CD14-positive monocyte (primary cell): ENCODE results near the gene IFIT1. TPM values are rescaled to one million over a fixed set of nuclear protein-coding genes. Genes with fewer than 3 reads are reported as not detected.

Experiments used
- DNase-seq, 3 donors: peaks; one replicate each; pipeline ENCODE4 v3.0.0-alpha.2; 2011 to 2022
- H2AFZ ChIP-seq: 2 replicates; pipeline ENCODE4 v1.6.0; 2012; ENCODE audit warnings: mild to moderate bottlenecking, low read depth, low read length, inconsistent platforms; ENCODE audit not compliant: insufficient read depth, poor library complexity, severe bottlenecking
- H3K27ac ChIP-seq, 2 donors: 1 replicate in 1 of 2; 2 replicates in 1 of 2; pipeline ENCODE4 v1.5.1; 2012 to 2013; ENCODE audit warnings: low read length in 2 of 2, control low read depth in 1 of 2, inconsistent platforms in 1 of 2, low read depth in 1 of 2, mild to moderate bottlenecking in 1 of 2
- H3K27me3 ChIP-seq, 2 donors: one replicate each; pipeline versions ENCODE4 v1.6.0 to v1.6.1; 2011 to 2013; ENCODE audit warnings: low read length in 2 of 2; ENCODE audit not compliant: control insufficient read depth in 2 of 2, insufficient read depth in 2 of 2
- H3K36me3 ChIP-seq, 2 donors: replicated peaks in 1 of 2; 1 replicate in 1 of 2; 2 replicates in 1 of 2; pipeline versions ENCODE4 v1.5.1 to v1.6.1; 2012 to 2013; ENCODE audit warnings: low read length in 2 of 2, control low read depth in 1 of 2, inconsistent platforms in 1 of 2, mild to moderate bottlenecking in 1 of 2; ENCODE audit not compliant: insufficient read depth in 2 of 2, control insufficient read depth in 1 of 2
- H3K4me1 ChIP-seq, 2 donors: 1 replicate in 1 of 2; 2 replicates in 1 of 2; pipeline versions ENCODE4 v1.5.1 to v1.6.1; 2012 to 2013; ENCODE audit warnings: low read length in 2 of 2, control low read depth in 1 of 2, inconsistent platforms in 1 of 2, mild to moderate bottlenecking in 1 of 2, moderate library complexity in 1 of 2; ENCODE audit not compliant: insufficient read depth in 2 of 2, control insufficient read depth in 1 of 2
- H3K4me2 ChIP-seq: replicated peaks from 2 replicates; pipeline ENCODE3; 2012; ENCODE audit warnings: low read length, moderate library complexity, mild to moderate bottlenecking; ENCODE audit not compliant: poor library complexity, severe bottlenecking; ENCODE audit errors: extremely low read depth
- H3K4me3 ChIP-seq, 3 experiments: fragments of 200-600 bp in 1 of 3; sonication (generic) in 1 of 3; replicated peaks in 1 of 3; 1 replicate in 2 of 3; 2 replicates in 1 of 3; pipeline ENCODE4 v1.5.1; 2011 to 2013; ENCODE audit warnings: low read length in 3 of 3, mild to moderate bottlenecking in 3 of 3, control low read depth in 2 of 3, low read depth in 2 of 3, inconsistent platforms in 1 of 3, moderate library complexity in 1 of 3
- H3K79me2 ChIP-seq: 2 replicates; pipeline ENCODE4 v1.6.0; 2012; ENCODE audit warnings: mild to moderate bottlenecking, control low read depth, inconsistent platforms, low read length, moderate library complexity; ENCODE audit not compliant: insufficient read depth
- H3K9ac ChIP-seq: 2 replicates; pipeline ENCODE4 v1.6.0; 2017; ENCODE audit warnings: low read length, mild to moderate bottlenecking; ENCODE audit not compliant: insufficient read depth, poor library complexity, severe bottlenecking
- H3K9me3 ChIP-seq, 2 donors: replicated peaks in 1 of 2; 1 replicate in 1 of 2; 2 replicates in 1 of 2; pipeline versions ENCODE4 v1.5.1 to v1.6.1; 2012 to 2013; ENCODE audit warnings: low read length in 2 of 2, control low read depth in 1 of 2; ENCODE audit not compliant: control insufficient read depth in 1 of 2, insufficient read depth in 1 of 2
- H4K20me1 ChIP-seq: 2 replicates; pipeline ENCODE4 v1.6.0; 2012; ENCODE audit warnings: mild to moderate bottlenecking, low read length, control low read depth, moderate library complexity; ENCODE audit not compliant: insufficient read depth
- H3K27ac Mint-ChIP-seq, 7 donors: one replicate each; pipeline ENCODE4 v1.8.0; 2020; ENCODE audit warnings: mild to moderate bottlenecking in 7 of 7, mixed read lengths in 7 of 7, moderate library complexity in 6 of 7, inconsistent platforms in 2 of 7
- H3K27me3 Mint-ChIP-seq, 3 donors: one replicate each; pipeline ENCODE4 v1.8.0; 2021 to 2022; ENCODE audit warnings: low read depth in 3 of 3, mild to moderate bottlenecking in 3 of 3, mixed read lengths in 3 of 3, moderate library complexity in 3 of 3, inconsistent platforms in 1 of 3
- H3K36me3 Mint-ChIP-seq, 2 donors: one replicate each; pipeline ENCODE4 v1.8.0; 2020; ENCODE audit warnings: mixed read lengths in 2 of 2, inconsistent platforms in 1 of 2, mild to moderate bottlenecking in 1 of 2
- H3K4me1 Mint-ChIP-seq: one replicate; pipeline ENCODE4 v1.8.0; 2020; ENCODE audit warnings: mild to moderate bottlenecking, mixed read lengths
- H3K4me3 Mint-ChIP-seq, 2 donors: one replicate each; pipeline ENCODE4 v1.8.0; 2020; ENCODE audit warnings: mild to moderate bottlenecking in 2 of 2, mixed read lengths in 2 of 2, moderate library complexity in 1 of 2
- H3K9me3 Mint-ChIP-seq, 7 donors: one replicate each; pipeline ENCODE4 v1.8.0; 2020 to 2022; ENCODE audit warnings: mixed read lengths in 7 of 7, mild to moderate bottlenecking in 6 of 7, moderate library complexity in 6 of 7, inconsistent platforms in 2 of 7
- WGBS: methylation state at CpG from one replicate; pipeline ENCODE4 v1.1.5; 2013; ENCODE audit warnings: missing lambda C conversion rate; ENCODE audit not compliant: insufficient coverage; 5-methylcytosine and 5-hydroxymethylcytosine counted together
- intact Hi-C, 2 donors: fragments of 100-400 bp; cut with micrococcal nuclease; formaldehyde crosslinking; loops; one replicate each; pipeline versions ENCODE4 v1.15.0 to v1.15.1; 2023
- polyA plus RNA-seq, 3 donors: library from polyadenylated mRNA; depleted of rRNA in 1 of 3; unstranded in 2 of 3; stranded (reverse) in 1 of 3; fragments of 300-500 nt in 2 of 3; fragments of >200 nt in 1 of 3; fragmentation: Illumina TruSeq in 2 of 3; gene quantifications; 1 replicate in 2 of 3; 2 replicates in 1 of 3; pipeline ENCODE4 v1.2.3, GENCODE V29; 2012 to 2021
- TF ChIP-seq, protein P1 (sequence below): fragments of 200-600 bp; IDR thresholded peaks from one replicate; pipeline ENCODE4 v1.8.0; 2022; ENCODE audit warnings: antibody characterized with exemption, mild to moderate bottlenecking

IFIT1 gene
- polyA plus RNA-seq, 3 donors: 4.8 to 17.1 (median 12.1) TPM

DNA sequence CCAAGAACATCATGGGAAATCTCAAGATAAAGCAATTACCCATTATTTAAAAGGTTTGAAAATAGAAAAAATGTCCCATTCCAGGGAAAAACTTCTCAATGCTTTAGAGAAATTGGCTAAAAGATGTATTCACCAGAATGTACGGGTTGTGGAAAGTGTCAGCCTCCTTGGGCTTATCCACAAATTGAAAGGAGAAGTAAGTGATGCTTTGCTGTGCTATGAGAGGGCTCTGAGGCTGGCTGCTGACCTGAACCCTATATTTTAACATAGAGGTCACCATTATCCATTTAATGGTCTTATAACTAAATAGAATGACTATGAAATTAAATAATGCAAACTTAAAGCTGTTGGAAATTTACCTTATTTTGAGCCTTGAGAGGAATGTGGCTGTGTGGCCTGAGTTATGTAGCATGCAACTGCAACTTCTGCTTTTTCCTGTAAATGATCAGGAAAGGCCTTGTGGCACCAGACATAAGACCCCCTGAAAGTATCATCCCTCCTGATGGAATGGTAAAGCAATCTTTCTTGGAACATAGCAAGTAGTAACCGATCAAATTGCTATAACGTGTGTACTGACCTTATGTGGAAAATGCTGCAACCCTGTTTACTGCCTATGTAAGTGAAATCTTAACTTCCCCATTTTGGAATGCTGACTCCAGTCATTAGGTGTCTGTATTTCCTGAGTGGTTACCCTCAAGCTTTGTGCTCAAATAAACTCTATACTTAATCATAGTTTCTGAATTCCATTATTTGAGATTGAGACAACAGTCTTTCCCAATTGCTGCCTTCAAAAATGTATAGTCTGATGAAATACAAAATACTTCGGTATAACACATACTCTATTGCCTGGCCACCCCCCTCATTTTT, 7.7 kb upstream of the IFIT1 start:
- Mint-ChIP-seq H3K4me1 (peaks cover 28% of the 10 kb centered on the region), H3K27ac (peak overlapping the region; percentile 64 to 89 (median 77)), H3K9me3 (no peaks in the 10 kb centered on the region), H3K4me3 (peak overlapping the region in 1 of 2 donors; percentile 82), H3K27me3 (peaks cover 0 to 5% (median 3%) of the 10 kb centered on the region in 3 donors), H3K36me3 (no peaks in the 10 kb centered on the region)
- 0% methylated on average over 1 of the region's 4 CpGs for WGBS
- H4K20me1 ChIP-seq: no peaks in the 10 kb centered on the region
- H3K27me3 ChIP-seq: no peaks in the 10 kb centered on the region
- TF ChIP-seq, protein P1, sequence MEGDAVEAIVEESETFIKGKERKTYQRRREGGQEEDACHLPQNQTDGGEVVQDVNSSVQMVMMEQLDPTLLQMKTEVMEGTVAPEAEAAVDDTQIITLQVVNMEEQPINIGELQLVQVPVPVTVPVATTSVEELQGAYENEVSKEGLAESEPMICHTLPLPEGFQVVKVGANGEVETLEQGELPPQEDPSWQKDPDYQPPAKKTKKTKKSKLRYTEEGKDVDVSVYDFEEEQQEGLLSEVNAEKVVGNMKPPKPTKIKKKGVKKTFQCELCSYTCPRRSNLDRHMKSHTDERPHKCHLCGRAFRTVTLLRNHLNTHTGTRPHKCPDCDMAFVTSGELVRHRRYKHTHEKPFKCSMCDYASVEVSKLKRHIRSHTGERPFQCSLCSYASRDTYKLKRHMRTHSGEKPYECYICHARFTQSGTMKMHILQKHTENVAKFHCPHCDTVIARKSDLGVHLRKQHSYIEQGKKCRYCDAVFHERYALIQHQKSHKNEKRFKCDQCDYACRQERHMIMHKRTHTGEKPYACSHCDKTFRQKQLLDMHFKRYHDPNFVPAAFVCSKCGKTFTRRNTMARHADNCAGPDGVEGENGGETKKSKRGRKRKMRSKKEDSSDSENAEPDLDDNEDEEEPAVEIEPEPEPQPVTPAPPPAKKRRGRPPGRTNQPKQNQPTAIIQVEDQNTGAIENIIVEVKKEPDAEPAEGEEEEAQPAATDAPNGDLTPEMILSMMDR: no peak
- no peak overlapping the region for H3K9ac ChIP-seq
- H3K27ac ChIP-seq: peak overlapping the region in 1 of 2 donors; percentile 76
- intact Hi-C loops: no loop called here
- peaks cover 23 to 26% of the 10 kb centered on the region in 2 donors for H3K4me1 ChIP-seq
- H3K4me3 ChIP-seq: peak overlapping the region in 1 of 3 experiments; percentile 66
- H3K36me3 ChIP-seq: no peaks in the 10 kb centered on the region
- no peak overlapping the region for H2AFZ ChIP-seq
- H3K79me2 ChIP-seq: no peaks in the 10 kb centered on the region
- peak; percentile 71 to 82 (median 74) for DNase-seq
- H3K4me2 ChIP-seq: peak overlapping the region; percentile 76
- no peaks in the 10 kb centered on the region for H3K9me3 ChIP-seq

DNA sequence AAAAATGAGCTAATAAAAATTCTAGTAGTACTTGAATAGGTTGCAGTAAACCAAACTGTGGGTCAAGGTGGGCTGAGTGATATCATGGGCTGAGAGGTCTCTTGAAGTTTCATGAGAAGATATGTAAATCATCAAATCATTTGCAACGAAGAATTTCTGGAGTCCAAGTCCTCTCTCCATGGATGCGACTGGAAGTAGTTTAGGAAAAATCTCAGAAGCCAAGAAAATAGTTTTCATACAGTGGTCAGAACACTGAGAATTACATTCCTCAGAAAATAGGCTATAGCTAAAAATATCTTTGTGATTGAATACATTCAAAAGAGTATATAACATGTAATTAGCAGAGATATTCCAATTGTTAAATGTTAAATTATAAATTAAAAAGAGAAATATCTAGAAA, 3.6 kb upstream of the IFIT1 start:
- Histone ChIP-seq H3K9ac (no peak overlapping the region), H3K27me3 (no peaks in the 10 kb centered on the region), H3K4me3 (no peak overlapping the region), H3K36me3 (no peaks in the 10 kb centered on the region), H3K79me2 (no peaks in the 10 kb centered on the region), H2AFZ (no peak overlapping the region), H3K4me1 (peaks cover 41 to 44% of the 10 kb centered on the region in 2 donors), H4K20me1 (no peaks in the 10 kb centered on the region), H3K4me2 (no peak overlapping the region), H3K27ac (no peak overlapping the region), H3K9me3 (no peaks in the 10 kb centered on the region)
- intact Hi-C loops: no loop called here
- Mint-ChIP-seq H3K27ac (no peak overlapping the region), H3K27me3 (peaks cover 0 to 3% (median 0%) of the 10 kb centered on the region in 3 donors), H3K36me3 (no peaks in the 10 kb centered on the region), H3K4me1 (peaks cover 36% of the 10 kb centered on the region), H3K9me3 (no peaks in the 10 kb centered on the region), H3K4me3 (no peak overlapping the region)
- no CpG with 5 or more reads among the region's 2 CpGs for WGBS
- TF ChIP-seq, protein P1: no peak
- DNase-seq: no peak
